HEK293T (cell line): Measurements from ENCODE around the gene RAP1GAP.

Source experiments
- ARNT ChIP-seq: fragments of 450-650 bp; IDR thresholded peaks from 2 replicates; pipeline ENCODE4 v1.6.1; 2017; ENCODE audit warnings: mild to moderate bottlenecking
- BHLHE40 ChIP-seq: fragments of 450-650 bp; IDR thresholded peaks from 2 replicates; pipeline ENCODE4 v1.6.1; 2016; ENCODE audit warnings: mild to moderate bottlenecking, moderate library complexity, borderline replicate concordance
- ELF4 ChIP-seq: fragments of 450-650 bp; IDR thresholded peaks from 2 replicates; pipeline ENCODE4 v1.6.1; 2017; ENCODE audit warnings: antibody characterized with exemption
- FOXA1 ChIP-seq: fragments of 450-650 bp; IDR thresholded peaks from 2 replicates; pipeline ENCODE4 v1.6.1; 2016; ENCODE audit warnings: mild to moderate bottlenecking
- FOXK2 ChIP-seq: fragments of 450-650 bp; IDR thresholded peaks from 2 replicates; pipeline ENCODE4 v1.6.1; 2016; ENCODE audit warnings: mild to moderate bottlenecking
- FOXM1 ChIP-seq: fragments of 450-650 bp; IDR thresholded peaks from 2 replicates; pipeline ENCODE4 v1.6.1; 2017; ENCODE audit warnings: mild to moderate bottlenecking, borderline replicate concordance
- HDGF ChIP-seq: fragments of 450-650 bp; IDR thresholded peaks from 2 replicates; pipeline ENCODE4 v1.6.1; 2017; ENCODE audit warnings: antibody characterized with exemption, borderline replicate concordance
- L3MBTL2 ChIP-seq: fragments of 450-650 bp; conservative IDR thresholded peaks from 2 replicates; pipeline ENCODE4 v1.6.1; 2016; ENCODE audit warnings: mild to moderate bottlenecking
- LEF1 ChIP-seq: fragments of 450-650 bp; IDR thresholded peaks from 2 replicates; pipeline ENCODE4 v1.6.1; 2017; ENCODE audit warnings: mild to moderate bottlenecking, borderline replicate concordance
- NFRKB ChIP-seq: fragments of 450-650 bp; IDR thresholded peaks from 2 replicates; pipeline ENCODE4 v1.6.1; 2016; ENCODE audit warnings: mild to moderate bottlenecking, moderate library complexity
- SP1 ChIP-seq: fragments of 450-650 bp; IDR thresholded peaks from 2 replicates; pipeline ENCODE4 v1.6.1; 2017
- SUZ12 ChIP-seq: fragments of 450-650 bp; IDR thresholded peaks from 2 replicates; pipeline ENCODE4 v1.6.1; 2016; ENCODE audit warnings: mild to moderate bottlenecking
- TARDBP ChIP-seq: fragments of 450-650 bp; IDR thresholded peaks from 2 replicates; pipeline ENCODE4 v1.6.1; 2016
- ZNF384 ChIP-seq: fragments of 450-650 bp; IDR thresholded peaks from 2 replicates; pipeline ENCODE4 v1.6.1; 2016

DNA sequence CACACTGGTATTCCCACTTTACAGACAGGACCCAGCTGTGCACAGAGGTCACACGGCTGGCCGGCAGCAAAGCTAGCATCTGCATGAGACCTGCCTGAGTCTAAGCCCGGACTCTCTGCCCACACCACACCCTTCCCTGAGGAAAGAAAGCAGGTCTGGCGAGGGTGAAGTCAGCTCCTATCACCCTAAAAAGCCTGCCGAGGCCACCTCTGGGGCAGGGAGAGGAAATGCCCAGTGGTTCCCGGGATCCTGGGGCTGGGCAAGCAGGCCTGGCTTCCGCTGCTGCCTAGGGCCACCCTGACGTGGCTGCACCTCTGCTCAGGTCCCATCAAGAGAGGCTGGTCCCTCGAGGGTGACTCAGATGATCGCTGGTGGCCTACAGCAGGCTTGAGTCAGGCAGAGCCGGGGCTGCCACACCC is 42.2 kb downstream of the RAP1GAP start:
- TF ChIP-seq NFRKB (no peak), TARDBP (no peak), FOXA1 (no peak), ARNT (no peak), BHLHE40 (no peak), ELF4 (no peak), FOXM1 (no peak), ZNF384 (no peak), SUZ12 (no peak), L3MBTL2 (no peak), HDGF (no peak), SP1 (no peak), FOXK2 (no peak), LEF1 (no peak)
